ENCODE data around the gene HMBS. TPM values are rescaled to one million over a fixed set of nuclear protein-coding genes. Genes with fewer than 3 reads are reported as not detected.

The HMBS gene
- total and polyA plus RNA-seq, 4 donors: 10.5 to 224 (median 26.7) TPM

DNA sequence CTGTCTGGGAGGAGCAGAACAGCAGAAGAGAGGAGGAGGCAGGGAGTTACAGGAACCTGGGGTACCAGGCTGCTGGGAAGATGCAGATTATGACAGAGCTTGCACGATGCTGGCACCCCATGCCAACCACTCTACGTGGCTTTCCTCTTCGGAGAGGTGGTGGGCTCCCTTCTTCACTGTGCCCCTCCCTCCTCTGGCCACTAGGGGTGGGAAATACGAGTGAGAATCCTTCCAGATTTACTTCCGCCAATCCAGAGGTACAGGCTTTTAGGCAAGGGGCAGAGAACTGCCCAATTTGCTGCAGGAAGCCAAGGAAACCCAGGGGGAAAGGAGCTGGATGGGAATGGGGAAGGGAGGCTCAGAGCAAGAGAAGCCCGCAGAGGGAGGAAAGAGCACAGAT lies 40.0 kb upstream of the HMBS start:
- TF ChIP-seq FOXA2 (IDR thresholded peaks at IDR 0.05) (no peak), RXRA (IDR thresholded peaks at IDR 0.05) (no peak), HNF4G (IDR thresholded peaks at IDR 0.05) (no peak), TAF1 (conservative IDR thresholded peaks at IDR 0.05) (no peak), YY1 (IDR thresholded peaks at IDR 0.05) (no peak), GABPA (IDR thresholded peaks at IDR 0.05 in 1 of 2, conservative IDR thresholded peaks at IDR 0.05 in 1 of 2) (no peak), SP1 (IDR thresholded peaks at IDR 0.05) (no peak), HNF4A (conservative IDR thresholded peaks at IDR 0.05) (no peak)
- TF ChIP-seq, protein P1, sequence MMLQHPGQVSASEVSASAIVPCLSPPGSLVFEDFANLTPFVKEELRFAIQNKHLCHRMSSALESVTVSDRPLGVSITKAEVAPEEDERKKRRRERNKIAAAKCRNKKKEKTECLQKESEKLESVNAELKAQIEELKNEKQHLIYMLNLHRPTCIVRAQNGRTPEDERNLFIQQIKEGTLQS (IDR thresholded peaks at IDR 0.05): no peak
- TF ChIP-seq, protein P2, sequence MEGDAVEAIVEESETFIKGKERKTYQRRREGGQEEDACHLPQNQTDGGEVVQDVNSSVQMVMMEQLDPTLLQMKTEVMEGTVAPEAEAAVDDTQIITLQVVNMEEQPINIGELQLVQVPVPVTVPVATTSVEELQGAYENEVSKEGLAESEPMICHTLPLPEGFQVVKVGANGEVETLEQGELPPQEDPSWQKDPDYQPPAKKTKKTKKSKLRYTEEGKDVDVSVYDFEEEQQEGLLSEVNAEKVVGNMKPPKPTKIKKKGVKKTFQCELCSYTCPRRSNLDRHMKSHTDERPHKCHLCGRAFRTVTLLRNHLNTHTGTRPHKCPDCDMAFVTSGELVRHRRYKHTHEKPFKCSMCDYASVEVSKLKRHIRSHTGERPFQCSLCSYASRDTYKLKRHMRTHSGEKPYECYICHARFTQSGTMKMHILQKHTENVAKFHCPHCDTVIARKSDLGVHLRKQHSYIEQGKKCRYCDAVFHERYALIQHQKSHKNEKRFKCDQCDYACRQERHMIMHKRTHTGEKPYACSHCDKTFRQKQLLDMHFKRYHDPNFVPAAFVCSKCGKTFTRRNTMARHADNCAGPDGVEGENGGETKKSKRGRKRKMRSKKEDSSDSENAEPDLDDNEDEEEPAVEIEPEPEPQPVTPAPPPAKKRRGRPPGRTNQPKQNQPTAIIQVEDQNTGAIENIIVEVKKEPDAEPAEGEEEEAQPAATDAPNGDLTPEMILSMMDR (IDR thresholded peaks at IDR 0.05; ENCODE audit: low read depth, low read length, missing input control): no peak
- TF ChIP-seq, protein P3, sequence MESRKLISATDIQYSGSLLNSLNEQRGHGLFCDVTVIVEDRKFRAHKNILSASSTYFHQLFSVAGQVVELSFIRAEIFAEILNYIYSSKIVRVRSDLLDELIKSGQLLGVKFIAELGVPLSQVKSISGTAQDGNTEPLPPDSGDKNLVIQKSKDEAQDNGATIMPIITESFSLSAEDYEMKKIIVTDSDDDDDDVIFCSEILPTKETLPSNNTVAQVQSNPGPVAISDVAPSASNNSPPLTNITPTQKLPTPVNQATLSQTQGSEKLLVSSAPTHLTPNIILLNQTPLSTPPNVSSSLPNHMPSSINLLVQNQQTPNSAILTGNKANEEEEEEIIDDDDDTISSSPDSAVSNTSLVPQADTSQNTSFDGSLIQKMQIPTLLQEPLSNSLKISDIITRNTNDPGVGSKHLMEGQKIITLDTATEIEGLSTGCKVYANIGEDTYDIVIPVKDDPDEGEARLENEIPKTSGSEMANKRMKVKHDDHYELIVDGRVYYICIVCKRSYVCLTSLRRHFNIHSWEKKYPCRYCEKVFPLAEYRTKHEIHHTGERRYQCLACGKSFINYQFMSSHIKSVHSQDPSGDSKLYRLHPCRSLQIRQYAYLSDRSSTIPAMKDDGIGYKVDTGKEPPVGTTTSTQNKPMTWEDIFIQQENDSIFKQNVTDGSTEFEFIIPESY (IDR thresholded peaks at IDR 0.05): no peak
- TF ChIP-seq, protein P4, sequence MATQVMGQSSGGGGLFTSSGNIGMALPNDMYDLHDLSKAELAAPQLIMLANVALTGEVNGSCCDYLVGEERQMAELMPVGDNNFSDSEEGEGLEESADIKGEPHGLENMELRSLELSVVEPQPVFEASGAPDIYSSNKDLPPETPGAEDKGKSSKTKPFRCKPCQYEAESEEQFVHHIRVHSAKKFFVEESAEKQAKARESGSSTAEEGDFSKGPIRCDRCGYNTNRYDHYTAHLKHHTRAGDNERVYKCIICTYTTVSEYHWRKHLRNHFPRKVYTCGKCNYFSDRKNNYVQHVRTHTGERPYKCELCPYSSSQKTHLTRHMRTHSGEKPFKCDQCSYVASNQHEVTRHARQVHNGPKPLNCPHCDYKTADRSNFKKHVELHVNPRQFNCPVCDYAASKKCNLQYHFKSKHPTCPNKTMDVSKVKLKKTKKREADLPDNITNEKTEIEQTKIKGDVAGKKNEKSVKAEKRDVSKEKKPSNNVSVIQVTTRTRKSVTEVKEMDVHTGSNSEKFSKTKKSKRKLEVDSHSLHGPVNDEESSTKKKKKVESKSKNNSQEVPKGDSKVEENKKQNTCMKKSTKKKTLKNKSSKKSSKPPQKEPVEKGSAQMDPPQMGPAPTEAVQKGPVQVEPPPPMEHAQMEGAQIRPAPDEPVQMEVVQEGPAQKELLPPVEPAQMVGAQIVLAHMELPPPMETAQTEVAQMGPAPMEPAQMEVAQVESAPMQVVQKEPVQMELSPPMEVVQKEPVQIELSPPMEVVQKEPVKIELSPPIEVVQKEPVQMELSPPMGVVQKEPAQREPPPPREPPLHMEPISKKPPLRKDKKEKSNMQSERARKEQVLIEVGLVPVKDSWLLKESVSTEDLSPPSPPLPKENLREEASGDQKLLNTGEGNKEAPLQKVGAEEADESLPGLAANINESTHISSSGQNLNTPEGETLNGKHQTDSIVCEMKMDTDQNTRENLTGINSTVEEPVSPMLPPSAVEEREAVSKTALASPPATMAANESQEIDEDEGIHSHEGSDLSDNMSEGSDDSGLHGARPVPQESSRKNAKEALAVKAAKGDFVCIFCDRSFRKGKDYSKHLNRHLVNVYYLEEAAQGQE (IDR thresholded peaks at IDR 0.05): no peak
- 88% methylated on average over 6 of the region's 6 CpGs for WGBS
- Histone ChIP-seq H3K4me3 (ENCODE audit: low read depth in 1 of 3, low read length in 3 of 3) (no peak overlapping the region), H3K9ac (ENCODE audit: low read depth in 1 of 2, low read length in 2 of 2) (no peak overlapping the region), H3K27me3 (ENCODE audit: control insufficient read depth in 4 of 4, insufficient read depth in 4 of 4, low read length in 3 of 4) (no peaks in the 10 kb centered on the region), H3K9me3 (ENCODE audit: control insufficient read depth in 4 of 4, low read length in 3 of 4) (no peaks in the 10 kb centered on the region), H3K27ac (ENCODE audit: low read depth in 1 of 2, low read length in 2 of 2) (no peak overlapping the region), H3K4me1 (ENCODE audit: control insufficient read depth in 4 of 4, insufficient read depth in 4 of 4, low read length in 3 of 4) (no peaks in the 10 kb centered on the region), H3K36me3 (ENCODE audit: control insufficient read depth in 4 of 4, insufficient read depth in 3 of 4, low read depth in 1 of 4, low read length in 3 of 4) (peaks cover 24 to 50% (median 35%) of the 10 kb centered on the region in 4 donors)
- DNase-seq (ENCODE audit: low spot score): no peak

DNA sequence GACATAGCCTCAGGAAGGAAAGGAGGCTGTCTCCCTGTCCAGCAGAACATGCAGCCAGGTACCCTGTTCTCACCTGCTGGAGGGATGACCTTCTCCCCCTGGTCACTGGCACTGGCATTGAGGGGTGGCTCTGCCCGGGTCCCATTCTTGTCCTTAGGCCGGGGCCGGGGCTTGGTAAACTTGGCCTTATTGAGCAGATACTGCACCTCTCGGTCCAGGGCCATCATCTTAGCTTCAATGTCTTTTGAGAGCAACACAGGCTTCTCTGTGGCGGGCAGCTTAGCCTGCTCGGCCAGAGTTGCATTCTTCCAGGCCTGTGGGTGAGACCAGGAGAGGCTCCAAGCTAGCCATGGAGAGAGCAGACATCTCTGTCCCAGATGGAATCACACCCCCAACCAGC lies 38.2 kb upstream of the HMBS start:
- Histone ChIP-seq H3K27me3 (ENCODE audit: control insufficient read depth in 4 of 4, insufficient read depth in 4 of 4, low read length in 3 of 4) (no peaks in the 10 kb centered on the region), H3K9ac (ENCODE audit: low read depth in 1 of 2, low read length in 2 of 2) (no peak overlapping the region), H3K4me1 (ENCODE audit: control insufficient read depth in 4 of 4, insufficient read depth in 4 of 4, low read length in 3 of 4) (no peaks in the 10 kb centered on the region), H3K27ac (ENCODE audit: low read depth in 1 of 2, low read length in 2 of 2) (no peak overlapping the region), H3K36me3 (ENCODE audit: control insufficient read depth in 4 of 4, insufficient read depth in 3 of 4, low read depth in 1 of 4, low read length in 3 of 4) (peaks cover 27 to 66% (median 43%) of the 10 kb centered on the region in 4 donors), H3K9me3 (ENCODE audit: control insufficient read depth in 4 of 4, low read length in 3 of 4) (no peaks in the 10 kb centered on the region), H3K4me3 (ENCODE audit: low read depth in 1 of 3, low read length in 3 of 3) (no peak overlapping the region)
- WGBS: 95% methylated on average over 6 of the region's 6 CpGs
- DNase-seq (ENCODE audit: low spot score): no peak
- TF ChIP-seq, protein P3 (IDR thresholded peaks at IDR 0.05): no peak
- no peak for TF ChIP-seq JUND (IDR thresholded peaks at IDR 0.05)
- TF ChIP-seq, protein P1 (IDR thresholded peaks at IDR 0.05): no peak
- no peak for TF ChIP-seq FOXA1 (IDR thresholded peaks at IDR 0.05)
- no peak for TF ChIP-seq GABPA (IDR thresholded peaks at IDR 0.05 in 1 of 2, conservative IDR thresholded peaks at IDR 0.05 in 1 of 2)
- TF ChIP-seq, protein P4 (IDR thresholded peaks at IDR 0.05): no peak
- TF ChIP-seq HNF4G (IDR thresholded peaks at IDR 0.05): no peak
- no peak for TF ChIP-seq FOXA2 (IDR thresholded peaks at IDR 0.05)
- TF ChIP-seq, protein P2 (IDR thresholded peaks at IDR 0.05; ENCODE audit: low read depth, low read length, missing input control): no peak
- no peak for TF ChIP-seq YY1 (IDR thresholded peaks at IDR 0.05)
- TF ChIP-seq TAF1 (conservative IDR thresholded peaks at IDR 0.05): no peak
- TF ChIP-seq RXRA (IDR thresholded peaks at IDR 0.05): no peak

All from liver (tissue), 9 donors.